ENCODE results near the gene GALNT2. TPM values are rescaled to one million over a fixed set of nuclear protein-coding genes. Genes with fewer than 3 reads are reported as not detected.

GALNT2 gene
- total and polyA plus RNA-seq, 3 donors from 2014 or later: 63.0 to 135 (median 114) TPM

- no peaks in the 10 kb centered on the region for H3K36me3 ChIP-seq (ENCODE audit: low read depth, missing control alignments)
- no peak overlapping the region for H3K4me3 ChIP-seq
- 84 to 86% methylated on average over 7 of the region's 7 CpGs for WGBS, 2 donors
- H3K4me1 ChIP-seq: no peaks in the 10 kb centered on the region
- no peak overlapping the region for H3K27ac ChIP-seq
- H3K9me3 ChIP-seq: no peaks in the 10 kb centered on the region
- TF ChIP-seq POLR2A (IDR thresholded peaks at IDR 0.05) (no peak), CTCF (IDR thresholded peaks at IDR 0.05) (no peak)
- no peak for DNase-seq
- intact Hi-C loops (cut with DNase I; ENCODE audit: low total_unique reads): no loop called here
- no peaks in the 10 kb centered on the region for H3K27me3 ChIP-seq
These were observed 15.9 kb upstream of the GALNT2 start for GRCh38 chr1:230050973-230051735.

GRCh38 chr1:230052018-230052417 is 15.0 kb upstream of the GALNT2 start:
- H3K36me3 ChIP-seq (ENCODE audit: low read depth, missing control alignments): no peaks in the 10 kb centered on the region
- no peak overlapping the region for H3K27ac ChIP-seq
- H3K4me3 ChIP-seq: no peak overlapping the region
- intact Hi-C loops (cut with DNase I; ENCODE audit: low total_unique reads): no loop called here
- H3K27me3 ChIP-seq: no peaks in the 10 kb centered on the region
- DNase-seq: no peak
- no peaks in the 10 kb centered on the region for H3K4me1 ChIP-seq
- H3K9me3 ChIP-seq: no peaks in the 10 kb centered on the region
- WGBS, 2 donors: 92 to 100% methylated on average over 2 of the region's 2 CpGs
- no peak for TF ChIP-seq CTCF (IDR thresholded peaks at IDR 0.05)
- no peak for TF ChIP-seq POLR2A (IDR thresholded peaks at IDR 0.05)

- Histone ChIP-seq H3K27ac (no peak overlapping the region), H3K36me3 (ENCODE audit: low read depth, missing control alignments) (no peaks in the 10 kb centered on the region), H3K27me3 (no peaks in the 10 kb centered on the region), H3K4me3 (no peak overlapping the region), H3K4me1 (no peaks in the 10 kb centered on the region), H3K9me3 (no peaks in the 10 kb centered on the region)
- WGBS, 2 donors: 85 to 91% methylated on average over 5 of the region's 5 CpGs
- DNase-seq: no peak
- TF ChIP-seq POLR2A (IDR thresholded peaks at IDR 0.05): no peak
- TF ChIP-seq CTCF (IDR thresholded peaks at IDR 0.05): no peak
- intact Hi-C loops (cut with DNase I; ENCODE audit: low total_unique reads): no loop called here
These were observed 14.4 kb upstream of the GALNT2 start for GRCh38 chr1:230052665-230053064.

GRCh38 chr1:230054092-230054749 is 12.8 kb upstream of the GALNT2 start:
- Histone ChIP-seq H3K27ac (no peak overlapping the region), H3K27me3 (no peaks in the 10 kb centered on the region), H3K4me1 (no peaks in the 10 kb centered on the region), H3K36me3 (ENCODE audit: low read depth, missing control alignments) (no peaks in the 10 kb centered on the region), H3K4me3 (no peak overlapping the region), H3K9me3 (no peaks in the 10 kb centered on the region)
- intact Hi-C loops (cut with DNase I; ENCODE audit: low total_unique reads): no loop called here
- TF ChIP-seq POLR2A (IDR thresholded peaks at IDR 0.05): no peak
- no peak for TF ChIP-seq CTCF (IDR thresholded peaks at IDR 0.05)
- DNase-seq: no peak
- 77 to 81% methylated on average over 8 of the region's 8 CpGs for WGBS, 2 donors
